Keratinocyte (primary cell): ENCODE data around the gene JSRP1.

Source experiments
- EZH2 ChIP-seq: IDR thresholded peaks from one replicate; pipeline ENCODE4 v1.6.1; 2012; ENCODE audit warnings: inconsistent platforms, mild to moderate bottlenecking, low read length, moderate library complexity
- TF ChIP-seq, protein P1 (sequence below), 3 experiments: IDR thresholded peaks in 1 of 3; conservative IDR thresholded peaks in 1 of 3; optimal IDR thresholded peaks in 1 of 3; 2 replicates in 2 of 3; 3 replicates in 1 of 3; pipeline versions ENCODE3 to v1.5.1; 2011; ENCODE audit warnings: low read length in 3 of 3, mild to moderate bottlenecking in 3 of 3, moderate library complexity in 2 of 3, control low read depth in 1 of 3, inconsistent platforms in 1 of 3; ENCODE audit not compliant: insufficient read depth in 2 of 3; ENCODE audit errors: extremely low read depth in 1 of 3

DNA sequence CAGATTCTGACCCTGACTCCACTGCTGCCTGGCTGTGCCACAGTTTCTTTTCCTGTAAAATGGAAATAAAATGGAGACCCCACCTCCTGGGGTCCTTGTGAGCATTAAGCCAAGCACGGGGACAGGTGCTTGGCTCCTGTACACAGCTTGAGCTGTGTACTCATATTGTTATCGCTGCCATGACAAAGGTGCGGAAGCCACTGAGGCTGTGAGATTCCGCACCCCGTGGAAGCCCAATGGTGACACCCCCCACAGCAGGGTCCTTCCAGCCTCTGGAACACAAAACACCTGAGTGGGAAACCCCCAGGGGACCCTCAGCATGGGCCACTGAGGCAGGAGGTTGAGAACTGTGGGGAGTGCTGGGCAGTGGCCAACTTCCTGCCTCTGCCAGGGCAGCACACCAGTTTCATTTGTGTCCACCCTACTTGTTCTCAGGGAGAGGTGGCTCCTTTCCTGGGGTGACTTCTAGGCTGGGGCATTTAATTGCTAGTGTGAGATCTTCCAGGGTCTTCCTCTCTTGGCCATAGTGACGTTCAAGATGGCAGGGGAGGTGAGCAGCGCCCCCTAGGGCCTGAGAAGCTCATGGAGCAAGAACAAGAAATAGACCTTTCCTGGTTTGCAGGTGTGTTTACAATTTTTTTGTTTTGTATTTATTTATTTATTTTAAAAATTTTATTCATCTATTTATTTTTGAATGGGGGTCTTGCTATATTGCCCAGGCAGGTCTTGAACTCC, 5.4 kb upstream of the JSRP1 start:
- TF ChIP-seq, protein P1, sequence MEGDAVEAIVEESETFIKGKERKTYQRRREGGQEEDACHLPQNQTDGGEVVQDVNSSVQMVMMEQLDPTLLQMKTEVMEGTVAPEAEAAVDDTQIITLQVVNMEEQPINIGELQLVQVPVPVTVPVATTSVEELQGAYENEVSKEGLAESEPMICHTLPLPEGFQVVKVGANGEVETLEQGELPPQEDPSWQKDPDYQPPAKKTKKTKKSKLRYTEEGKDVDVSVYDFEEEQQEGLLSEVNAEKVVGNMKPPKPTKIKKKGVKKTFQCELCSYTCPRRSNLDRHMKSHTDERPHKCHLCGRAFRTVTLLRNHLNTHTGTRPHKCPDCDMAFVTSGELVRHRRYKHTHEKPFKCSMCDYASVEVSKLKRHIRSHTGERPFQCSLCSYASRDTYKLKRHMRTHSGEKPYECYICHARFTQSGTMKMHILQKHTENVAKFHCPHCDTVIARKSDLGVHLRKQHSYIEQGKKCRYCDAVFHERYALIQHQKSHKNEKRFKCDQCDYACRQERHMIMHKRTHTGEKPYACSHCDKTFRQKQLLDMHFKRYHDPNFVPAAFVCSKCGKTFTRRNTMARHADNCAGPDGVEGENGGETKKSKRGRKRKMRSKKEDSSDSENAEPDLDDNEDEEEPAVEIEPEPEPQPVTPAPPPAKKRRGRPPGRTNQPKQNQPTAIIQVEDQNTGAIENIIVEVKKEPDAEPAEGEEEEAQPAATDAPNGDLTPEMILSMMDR (optimal IDR thresholded peaks at IDR 0.05 in 1 of 3, IDR thresholded peaks at IDR 0.05 in 1 of 3, conservative IDR thresholded peaks at IDR 0.05 in 1 of 3; ENCODE audit: extremely low read depth in 1 of 3, insufficient read depth in 2 of 3, low read length in 3 of 3), result peak; percentile 62 to 73 (median 72)
- TF ChIP-seq EZH2, result no peak
